Endothelial cell of umbilical vein (primary cell): Measurements from ENCODE around the gene MBD3L2.
"Not testable (repeated sequence)": the region's sequence is repeated elsewhere in the genome, so short reads cannot be mapped to it uniquely, and the experiment has no call there.

Experiments used
- CTCF ChIP-seq, 2 donors: IDR thresholded peaks; 1 replicate in 1 of 2; 2 replicates in 1 of 2; pipeline ENCODE4 v1.5.1; 2011; ENCODE audit warnings: low read length in 2 of 2, mild to moderate bottlenecking in 2 of 2, moderate library complexity in 2 of 2, control low read depth in 1 of 2, inconsistent platforms in 1 of 2, low read depth in 1 of 2; ENCODE audit not compliant: insufficient read depth in 1 of 2; ENCODE audit errors: extremely low read depth in 1 of 2
- EZH2 ChIP-seq: IDR thresholded peaks from 2 replicates; pipeline ENCODE4 v1.6.1; 2012; ENCODE audit warnings: borderline replicate concordance, low read depth, mild to moderate bottlenecking, moderate library complexity, low read length, inconsistent platforms; ENCODE audit not compliant: severe bottlenecking
- FOS ChIP-seq: IDR thresholded peaks from 2 replicates; pipeline ENCODE4 v1.6.1; 2011; ENCODE audit warnings: mild to moderate bottlenecking, low read length, moderate library complexity, borderline replicate concordance; ENCODE audit not compliant: insufficient read depth
- GATA2 ChIP-seq: IDR thresholded peaks from 2 replicates; pipeline ENCODE4 v1.7.0; 2011; ENCODE audit warnings: low read depth, mild to moderate bottlenecking, moderate library complexity, mixed read lengths, low read length; ENCODE audit not compliant: insufficient read length, insufficient read depth
- JUN ChIP-seq: IDR thresholded peaks from 2 replicates; pipeline ENCODE4 v1.6.1; 2011; ENCODE audit warnings: borderline replicate concordance, low read depth; ENCODE audit not compliant: insufficient read length, insufficient read depth
- MAX ChIP-seq: IDR thresholded peaks from 2 replicates; pipeline ENCODE4 v1.6.1; 2011; ENCODE audit not compliant: insufficient read depth, insufficient read length
- MYC ChIP-seq: IDR thresholded peaks from one replicate; pipeline ENCODE4 v1.6.1; 2011; ENCODE audit warnings: mild to moderate bottlenecking, low read depth, low read length
- POLR2A ChIP-seq: IDR thresholded peaks from 2 replicates; pipeline ENCODE4 v1.6.1; 2012; ENCODE audit warnings: low read depth, mild to moderate bottlenecking, control low read depth, low read length
- POLR2AphosphoS5 ChIP-seq: IDR thresholded peaks from 2 replicates; pipeline ENCODE4 v1.6.1; 2012; ENCODE audit warnings: low read depth, mild to moderate bottlenecking, control low read depth, low read length, moderate library complexity; ENCODE audit not compliant: insufficient read depth

GRCh38 chr19:7030278-7030677 is 18.8 kb upstream of the MBD3L2 start, which contains the start of gene MBD3L5:
- TF ChIP-seq GATA2; EZH2; POLR2A; CTCF (IDR thresholded peaks at IDR 0.05; ENCODE audit: extremely low read depth in 1 of 2, insufficient read depth in 1 of 2, low read depth in 1 of 2, low read length in 2 of 2); FOS; POLR2AphosphoS5; JUN; MYC; MAX: not testable (repeated sequence)
